Activated T-cell treated with anti-CD3 and anti-CD28 coated beads for 48 hours (primary cell): ENCODE measurements around the gene TTC28.

ENCODE experiments used
- DNase-seq: peaks from one replicate; pipeline ENCODE4 v3.0.0-alpha.2; 2020; ENCODE audit warnings: low read depth

The TTC28 gene

GRCh38 chr22:28139516-28139915 is 540.1 kb downstream of the TTC28 start:
- no peak for DNase-seq

- DNase-seq = no peak
Observed at GRCh38 chr22:28137036-28137435, 542.6 kb downstream of the TTC28 start.

- DNase-seq = no peak
Observed at GRCh38 chr22:28132466-28132865, 547.2 kb downstream of the TTC28 start.

GRCh38 chr22:28129319-28129962 is 550.2 kb downstream of the TTC28 start:
- no peak for DNase-seq

- no peak for DNase-seq
Observed at GRCh38 chr22:28128827-28129226, 550.8 kb downstream of the TTC28 start.

GRCh38 chr22:28125799-28126198 is 553.8 kb downstream of the TTC28 start:
- no peak for DNase-seq

GRCh38 chr22:28123989-28124766 is 555.5 kb downstream of the TTC28 start:
- DNase-seq = no peak

- no peak for DNase-seq
Observed at GRCh38 chr22:28120691-28121592, 558.7 kb downstream of the TTC28 start.

- DNase-seq = no peak
Observed at GRCh38 chr22:28118957-28119631, 560.5 kb downstream of the TTC28 start.

GRCh38 chr22:28116219-28116673 is 563.4 kb downstream of the TTC28 start:
- no peak for DNase-seq

GRCh38 chr22:28115426-28115825 is 564.2 kb downstream of the TTC28 start:
- no peak for DNase-seq

- no peak for DNase-seq
Observed at GRCh38 chr22:28112548-28113043, 567.0 kb downstream of the TTC28 start.

- DNase-seq = no peak
Observed at GRCh38 chr22:28112190-28112544, 567.5 kb downstream of the TTC28 start.

GRCh38 chr22:28111501-28112189 is 568.0 kb downstream of the TTC28 start:
- DNase-seq = no peak

- no peak for DNase-seq
Observed at GRCh38 chr22:28108851-28109250, 570.8 kb downstream of the TTC28 start.

GRCh38 chr22:28106617-28107016 is 573.0 kb downstream of the TTC28 start:
- no peak for DNase-seq

GRCh38 chr22:28105988-28106387 is 573.7 kb downstream of the TTC28 start:
- no peak for DNase-seq

- DNase-seq = no peak
Observed at GRCh38 chr22:28105413-28105812, 574.2 kb downstream of the TTC28 start.

- DNase-seq = no peak
Observed at GRCh38 chr22:28103596-28103995, 576.0 kb downstream of the TTC28 start.

GRCh38 chr22:28102151-28102812 is 577.4 kb downstream of the TTC28 start:
- DNase-seq = no peak

GRCh38 chr22:28097627-28098026 is 582.0 kb downstream of the TTC28 start:
- no peak for DNase-seq
